Endothelial cell of umbilical vein (primary cell): ENCODE measurements around the gene KCNB1. TPM values are rescaled to one million over a fixed set of nuclear protein-coding genes. Genes with fewer than 3 reads are reported as not detected.

Experiments
- BruUV-seq: library from RNA; stranded (reverse); fragments of 400-500 nt; replicated peaks from 2 replicates; lab custom pipeline; 2021; lab: Mats Ljungman, UMichigan
- CTCF ChIA-PET: fragments of 300-600, 350-600 bp; sonication (Branson Sonifier 250); formaldehyde crosslinking; loops from one replicate; lab custom pipeline; 2021; ENCODE audit warnings: antibody characterized with exemption, inconsistent platforms; lab: Charles Lee
- POLR2A ChIA-PET: fragments of 300-600, 350-600 bp; sonication (Branson Sonifier 250); formaldehyde crosslinking; loops from one replicate; lab custom pipeline; 2021; ENCODE audit warnings: antibody characterized with exemption, inconsistent platforms; lab: Charles Lee
- DNase-seq: peaks from one replicate; pipeline ENCODE4 v3.0.0-alpha.2; 2011; ENCODE audit warnings: low read depth, low spot score
- FAIRE-seq: peaks from 2 replicates; lab custom pipeline; 2011; peaks lifted over from hg19 to GRCh38; lab: Jason Lieb, UNC
- H2AFZ ChIP-seq: 2 replicates; pipeline ENCODE4 v1.6.0; 2012; ENCODE audit warnings: low read depth, low read length, control low read depth, inconsistent platforms
- H3K27ac ChIP-seq: 2 replicates; pipeline ENCODE4 v1.5.1; 2011; ENCODE audit warnings: low read depth, mild to moderate bottlenecking, control low read depth, low read length, moderate library complexity; ENCODE audit not compliant: insufficient read depth
- H3K27me3 ChIP-seq, 2 experiments: 2 replicates each; pipeline versions ENCODE4 v1.6.0 to v1.6.1; 2011; ENCODE audit warnings: low read length in 2 of 2, mixed read lengths in 1 of 2; ENCODE audit not compliant: control insufficient read depth in 2 of 2, insufficient read depth in 2 of 2
- H3K36me3 ChIP-seq, 2 experiments: 2 replicates in 1 of 2; 3 replicates in 1 of 2; pipeline ENCODE4 v1.5.1; 2011; ENCODE audit warnings: low read length in 2 of 2, mild to moderate bottlenecking in 1 of 2, moderate library complexity in 1 of 2; ENCODE audit not compliant: control insufficient read depth in 2 of 2, insufficient read depth in 2 of 2; ENCODE audit errors: extremely low read depth in 1 of 2
- H3K4me1 ChIP-seq: 3 replicates; pipeline ENCODE4 v1.5.1; 2011; ENCODE audit warnings: mild to moderate bottlenecking, low read length; ENCODE audit not compliant: control insufficient read depth, insufficient read depth; ENCODE audit errors: extremely low read depth
- H3K4me2 ChIP-seq: 2 replicates; pipeline ENCODE4 v1.6.1; 2011; ENCODE audit warnings: low read length, control low read depth, mixed read lengths; ENCODE audit not compliant: insufficient read depth
- H3K4me3 ChIP-seq, 3 experiments: fragments of 200-600 bp in 1 of 3; sonication (generic), shearing (Covaris generic) in 1 of 3; replicated peaks in 1 of 3; 2 replicates each; pipeline ENCODE4 v1.5.1; 2011 to 2016; ENCODE audit warnings: control low read depth in 3 of 3, low read length in 3 of 3, mild to moderate bottlenecking in 2 of 3, inconsistent platforms in 1 of 3, low read depth in 1 of 3, moderate library complexity in 1 of 3; ENCODE audit not compliant: insufficient read depth in 1 of 3
- H3K79me2 ChIP-seq: 2 replicates; pipeline ENCODE4 v1.6.0; 2012; ENCODE audit warnings: low read length, inconsistent platforms; ENCODE audit not compliant: control insufficient read depth, insufficient read depth
- H3K9ac ChIP-seq: replicated peaks from 2 replicates; pipeline ENCODE3; 2011; ENCODE audit warnings: low read length, control low read depth; ENCODE audit not compliant: insufficient read depth; ENCODE audit errors: extremely low read depth
- H3K9me1 ChIP-seq: replicated peaks from 3 replicates; pipeline ENCODE4 v1.6.0; 2011; ENCODE audit warnings: mild to moderate bottlenecking, low read length; ENCODE audit not compliant: control insufficient read depth, insufficient read depth; ENCODE audit errors: extremely low read depth
- H3K9me3 ChIP-seq: replicated peaks from 2 replicates; pipeline ENCODE4 v1.5.1; 2012; ENCODE audit warnings: low read length, inconsistent platforms; ENCODE audit not compliant: control insufficient read depth, insufficient read depth
- H4K20me1 ChIP-seq: replicated peaks from 2 replicates; pipeline ENCODE3; 2011; ENCODE audit warnings: mild to moderate bottlenecking, low read length; ENCODE audit not compliant: control insufficient read depth, insufficient read depth; ENCODE audit errors: extremely low read depth
- CTCF ChIP-seq, 2 donors: IDR thresholded peaks; 1 replicate in 1 of 2; 2 replicates in 1 of 2; pipeline ENCODE4 v1.5.1; 2011; ENCODE audit warnings: low read length in 2 of 2, mild to moderate bottlenecking in 2 of 2, moderate library complexity in 2 of 2, control low read depth in 1 of 2, inconsistent platforms in 1 of 2, low read depth in 1 of 2; ENCODE audit not compliant: insufficient read depth in 1 of 2; ENCODE audit errors: extremely low read depth in 1 of 2
- EZH2 ChIP-seq: IDR thresholded peaks from 2 replicates; pipeline ENCODE4 v1.6.1; 2012; ENCODE audit warnings: borderline replicate concordance, low read depth, mild to moderate bottlenecking, moderate library complexity, low read length, inconsistent platforms; ENCODE audit not compliant: severe bottlenecking
- FOS ChIP-seq: IDR thresholded peaks from 2 replicates; pipeline ENCODE4 v1.6.1; 2011; ENCODE audit warnings: mild to moderate bottlenecking, low read length, moderate library complexity, borderline replicate concordance; ENCODE audit not compliant: insufficient read depth
- GATA2 ChIP-seq: IDR thresholded peaks from 2 replicates; pipeline ENCODE4 v1.7.0; 2011; ENCODE audit warnings: low read depth, mild to moderate bottlenecking, moderate library complexity, mixed read lengths, low read length; ENCODE audit not compliant: insufficient read length, insufficient read depth
- JUN ChIP-seq: IDR thresholded peaks from 2 replicates; pipeline ENCODE4 v1.6.1; 2011; ENCODE audit warnings: borderline replicate concordance, low read depth; ENCODE audit not compliant: insufficient read length, insufficient read depth
- MAX ChIP-seq: IDR thresholded peaks from 2 replicates; pipeline ENCODE4 v1.6.1; 2011; ENCODE audit not compliant: insufficient read depth, insufficient read length
- MYC ChIP-seq: IDR thresholded peaks from one replicate; pipeline ENCODE4 v1.6.1; 2011; ENCODE audit warnings: mild to moderate bottlenecking, low read depth, low read length
- POLR2A ChIP-seq: IDR thresholded peaks from 2 replicates; pipeline ENCODE4 v1.6.1; 2012; ENCODE audit warnings: low read depth, mild to moderate bottlenecking, control low read depth, low read length
- POLR2AphosphoS5 ChIP-seq: IDR thresholded peaks from 2 replicates; pipeline ENCODE4 v1.6.1; 2012; ENCODE audit warnings: low read depth, mild to moderate bottlenecking, control low read depth, low read length, moderate library complexity; ENCODE audit not compliant: insufficient read depth
- dilution Hi-C: fragments of 300-500 bp; cut with MboI; formaldehyde crosslinking; loops from one replicate; pipeline ENCODE4 v1.15.0; 2019; ENCODE audit warnings: low sequenced_read_pairs; ENCODE audit not compliant: extremely low pct_ligation_motif_present
- intact Hi-C: fragments of 100-400 bp; cut with micrococcal nuclease; formaldehyde crosslinking; loops from one replicate; pipeline ENCODE4 v1.10.0; 2022
- polyA plus RNA-seq, 4 experiments: library from polyadenylated mRNA; depleted of rRNA in 3 of 4; stranded (reverse) in 3 of 4; unstranded in 1 of 4; fragments of >200 nt; gene quantifications; 2 replicates each; pipeline versions ENCODE4 v1.2.1 to v1.2.3, GENCODE V29; 2011 to 2012; ENCODE audit warnings: missing spikeins in 1 of 4
- total RNA-seq: library from RNA; stranded (reverse); gene quantifications from 2 replicates; pipeline ENCODE4 v1.2.3, GENCODE V29; 2021

Gene KCNB1
- total and polyA plus RNA-seq, 2 donors (not counting 3 experiments of a cell fraction or from before 2014, with no cell fraction given): not detected

GRCh38 chr20:49460131-49460530, 22.3 kb downstream of the KCNB1 start:
- H3K9ac ChIP-seq: no peak overlapping the region
- H3K27ac ChIP-seq: no peak overlapping the region
- CTCF ChIA-PET: interaction anchor here (1.5 kb wide), 1 partner anchor 10 kb away, joined by 4 read pairs; no protein-coding TSS in a partner anchor
- no peaks in the 10 kb centered on the region for H3K9me3 ChIP-seq
- H3K9me1 ChIP-seq: no peaks in the 10 kb centered on the region
- intact Hi-C loops (no loop called here), dilution Hi-C loops (no loop called here)
- BruUV-seq: no TSS peak
- peaks cover 5 to 7% of the 10 kb centered on the region in 2 experiments for H3K27me3 ChIP-seq
- H3K4me1 ChIP-seq: no peaks in the 10 kb centered on the region
- H2AFZ ChIP-seq: no peak overlapping the region
- no peak for DNase-seq
- H3K4me3 ChIP-seq: no peak overlapping the region
- TF ChIP-seq JUN (no peak), EZH2 (no peak), POLR2AphosphoS5 (no peak), MYC (no peak), GATA2 (no peak), FOS (no peak), MAX (no peak), CTCF (IDR thresholded peaks at IDR 0.05; ENCODE audit: extremely low read depth in 1 of 2, insufficient read depth in 1 of 2, low read depth in 1 of 2, low read length in 2 of 2) (no peak), POLR2A (no peak)
- H3K36me3 ChIP-seq: no peaks in the 10 kb centered on the region
- POLR2A ChIA-PET: no interaction called here
- H4K20me1 ChIP-seq: no peaks in the 10 kb centered on the region
- no peak for FAIRE-seq
- H3K4me2 ChIP-seq: no peak overlapping the region
- no peaks in the 10 kb centered on the region for H3K79me2 ChIP-seq
